SH-SY5Y (cell line): ENCODE data around the gene FAT2.

ENCODE experiments used
- GATA2 ChIP-seq: IDR thresholded peaks from 2 replicates; pipeline ENCODE4 v1.6.1; 2011; ENCODE audit warnings: mild to moderate bottlenecking, low read depth, low read length
- GATA3 ChIP-seq: IDR thresholded peaks from 2 replicates; pipeline ENCODE4 v1.6.1; 2011; ENCODE audit warnings: low read depth, mild to moderate bottlenecking, low read length, moderate library complexity

DNA sequence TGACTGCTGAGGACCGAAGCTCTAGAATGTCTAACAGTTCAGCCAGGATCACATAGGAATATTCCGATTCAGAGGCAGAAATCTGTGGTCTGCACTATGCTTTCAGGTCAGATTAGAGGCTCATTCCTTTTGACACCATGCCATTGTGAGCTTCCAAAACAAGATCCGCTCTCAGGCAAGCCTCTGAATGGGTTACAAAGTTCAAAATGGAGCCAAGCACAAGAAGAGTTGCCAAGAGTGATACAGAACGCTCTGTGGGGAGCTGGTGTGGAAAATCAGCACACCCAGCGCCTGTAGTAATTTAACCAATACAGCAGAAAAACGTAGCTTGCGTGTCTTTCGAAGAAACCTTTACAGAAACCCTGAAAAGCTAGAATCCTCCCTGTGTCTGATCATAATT, 33.3 kb upstream of the FAT2 start:
- no peak for TF ChIP-seq GATA2
- no peak for TF ChIP-seq GATA3
